OCI-LY7 (cell line): ENCODE results near the gene TICAM2. TPM values are rescaled to one million over a fixed set of nuclear protein-coding genes. Genes with fewer than 3 reads are reported as not detected.

Experiments
- BruUV-seq: library from RNA; stranded (reverse); fragments of 400-500 nt; replicated peaks from 2 replicates; lab custom pipeline; 2021; lab: Mats Ljungman, UMichigan
- CTCF ChIA-PET: fragments of 300-600 bp; sonication (Branson Sonifier 250); formaldehyde crosslinking; loops from one replicate; lab custom pipeline; 2022; ENCODE audit warnings: antibody characterized with exemption; ENCODE audit not compliant: unreplicated experiment; lab: Charles Lee
- POLR2A ChIA-PET: fragments of 300-600 bp; sonication (Branson Sonifier 250); formaldehyde crosslinking; loops from one replicate; lab custom pipeline; 2022; ENCODE audit warnings: antibody characterized with exemption; lab: Charles Lee
- DNase-seq: peaks from one replicate; pipeline ENCODE4 v3.0.0-alpha.2; 2015; ENCODE audit warnings: low spot score
- H2AFZ ChIP-seq: fragments of 200-600 bp; sonication (generic), shearing (Covaris generic); 2 replicates; pipeline ENCODE4 v1.6.1; 2014; ENCODE audit warnings: mild to moderate bottlenecking, antibody characterized with exemption, low read length, moderate library complexity
- H3K27ac ChIP-seq: fragments of 200-600 bp; sonication (generic); 2 replicates; pipeline ENCODE4 v1.5.1; 2014; ENCODE audit warnings: mixed run types, low read depth, mild to moderate bottlenecking, moderate library complexity, low read length, inconsistent platforms; ENCODE audit not compliant: poor library complexity, severe bottlenecking
- H3K36me3 ChIP-seq: fragments of 200-600 bp; sonication (generic); 2 replicates; pipeline ENCODE4 v1.6.1; 2014; ENCODE audit warnings: mild to moderate bottlenecking, antibody characterized with exemption, low read length, moderate library complexity, mixed read lengths; ENCODE audit not compliant: insufficient read depth
- H3K4me1 ChIP-seq: fragments of 200-600 bp; sonication (generic); 2 replicates; pipeline ENCODE4 v1.5.1; 2014; ENCODE audit warnings: mild to moderate bottlenecking, low read length; ENCODE audit not compliant: insufficient read depth, poor library complexity, severe bottlenecking
- H3K4me2 ChIP-seq: fragments of 200-600 bp; sonication (generic); 2 replicates; pipeline ENCODE4 v1.6.1; 2014; ENCODE audit warnings: mild to moderate bottlenecking, low read length
- H3K4me3 ChIP-seq: fragments of 200-600 bp; sonication (generic); 2 replicates; pipeline ENCODE4 v1.5.1; 2014; ENCODE audit warnings: mild to moderate bottlenecking, low read depth, low read length; ENCODE audit not compliant: poor library complexity, severe bottlenecking
- H3K79me2 ChIP-seq: fragments of 200-600 bp; sonication (generic); 2 replicates; pipeline ENCODE4 v1.6.1; 2016; ENCODE audit warnings: low read depth, mild to moderate bottlenecking, low read length, moderate library complexity, mixed read lengths; ENCODE audit not compliant: insufficient read depth
- H3K9me2 ChIP-seq: fragments of 200-600 bp; sonication (generic); 2 replicates; pipeline ENCODE4 v1.6.1; 2016; ENCODE audit warnings: mild to moderate bottlenecking, low read length, mixed read lengths; ENCODE audit not compliant: insufficient read depth
- H3K9me3 ChIP-seq: fragments of 200-600 bp; sonication (generic); 2 replicates; pipeline ENCODE4 v1.6.1; 2014; ENCODE audit warnings: mild to moderate bottlenecking, mixed run types, low read length, mixed read lengths
- H4K20me1 ChIP-seq: fragments of 200-600 bp; sonication (generic); 2 replicates; pipeline ENCODE4 v1.6.1; 2014; ENCODE audit warnings: mild to moderate bottlenecking, antibody characterized with exemption, low read length, moderate library complexity, mixed read lengths; ENCODE audit not compliant: insufficient read depth
- CTCF ChIP-seq: fragments of 200-600 bp; sonication (generic); conservative IDR thresholded peaks from 2 replicates; pipeline ENCODE4 v1.5.1; 2014; ENCODE audit warnings: mild to moderate bottlenecking, antibody characterized with exemption, low read length, moderate library complexity, mixed read lengths
- EZH2phosphoT487 ChIP-seq: fragments of 200-600 bp; sonication (generic); IDR thresholded peaks from 2 replicates; pipeline ENCODE4 v1.6.1; 2018; ENCODE audit warnings: low read depth, borderline replicate concordance, mild to moderate bottlenecking, mixed run types, antibody characterized with exemption, low read length, moderate library complexity, mixed read lengths
- intact Hi-C: fragments of 100-400 bp; cut with micrococcal nuclease; formaldehyde crosslinking; loops from one replicate; pipeline ENCODE4 v1.10.0; 2022; ENCODE audit not compliant: unreplicated experiment
- total RNA-seq, 2 experiments: library from RNA; depleted of rRNA in 1 of 2; stranded (reverse); fragments of >200 nt in 1 of 2; shearing (Covaris generic) in 1 of 2; gene quantifications; 2 replicates each; pipeline ENCODE4 v1.2.3, GENCODE V29; 2014 to 2022

TICAM2 gene
- total RNA-seq, 2 experiments from 2014 or later, result 0.65 TPM; not detected in 1

GRCh38 chr5:115543365-115544042 lies 58.8 kb downstream of the TICAM2 start:
- BruUV-seq, result no TSS peak
- Histone ChIP-seq H2AFZ (peak overlapping the region; percentile 38; the same call in 1 of the 2 replicates), H3K4me1 (peaks cover 32% of the 10 kb centered on the region), H3K9me3 (peaks cover 13% of the 10 kb centered on the region; the same call in 1 of the 2 replicates), H3K4me2 (peak overlapping the region; percentile 92), H3K4me3 (peak overlapping the region; percentile 92), H3K27ac (peak overlapping the region; percentile 79), H3K36me3 (peaks cover 48% of the 10 kb centered on the region), H4K20me1 (peaks cover 40% of the 10 kb centered on the region), H3K79me2 (peaks cover 55% of the 10 kb centered on the region), H3K9me2 (no peaks in the 10 kb centered on the region)
- CTCF ChIA-PET, result interaction anchor here (0.5 to 1.4 kb wide), 2 partner anchors 31 to 299 kb away, joined by 3 to 4 read pairs; no protein-coding TSS in a partner anchor
- POLR2A ChIA-PET, result interaction anchor here (0.6 to 2.1 kb wide), 13 partner anchors 9 to 798 kb away, joined by 3 to 10 read pairs (median 4); no protein-coding TSS in a partner anchor
- DNase-seq, result no peak
- intact Hi-C loops, result loop anchor here (1.0 to 5.0 kb wide), 3 partner anchors 83 to 544 kb away; partner anchors contain the start of genes AP3S1, ATG12, COMMD10 and TMED7
- TF ChIP-seq CTCF (no peak), EZH2phosphoT487 (no peak)

DNA sequence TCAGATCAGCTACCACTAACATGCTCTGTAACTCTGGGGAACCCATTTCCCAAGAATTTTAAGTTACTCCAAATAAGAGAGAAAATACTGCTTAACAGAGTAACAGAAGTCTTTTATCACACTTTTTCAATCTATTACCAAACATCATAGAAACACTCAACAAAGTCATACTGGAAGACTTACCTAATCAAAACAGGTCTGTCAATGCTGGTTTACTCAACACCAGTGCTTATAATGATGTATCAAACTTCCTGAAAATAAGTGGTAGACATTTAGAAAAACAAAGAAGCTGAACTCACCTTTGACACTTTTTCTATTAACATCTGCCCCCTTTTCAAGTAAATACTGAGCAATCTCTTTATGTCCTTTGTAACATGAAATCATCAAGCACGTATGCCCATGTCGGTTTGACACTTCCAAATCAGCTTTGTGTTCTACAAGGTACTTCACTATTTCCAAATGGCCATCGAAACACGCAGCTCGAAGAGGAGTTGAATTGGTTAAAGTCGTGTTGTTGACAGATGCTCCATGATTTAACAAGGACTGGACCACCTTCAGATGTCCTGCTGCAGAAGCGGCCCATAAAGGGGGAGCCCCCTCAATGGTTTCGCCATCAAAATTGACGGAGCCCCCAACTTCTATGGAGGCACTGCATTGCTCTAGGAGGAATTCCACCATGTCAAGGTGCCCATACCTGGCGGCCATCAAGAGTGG lies 59.5 kb downstream of the TICAM2 start:
- H3K9me3 ChIP-seq, result peaks cover 13% of the 10 kb centered on the region; the same call in 1 of the 2 replicates
- CTCF ChIA-PET, result interaction anchor here (0.5 to 1.4 kb wide), 3 partner anchors 32 to 299 kb away, joined by 3 to 4 read pairs (median 3); no protein-coding TSS in a partner anchor
- intact Hi-C loops, result loop anchor here (5.0 kb wide), 1 partner anchor 544 kb away; the partner anchor contains the start of gene COMMD10
- H2AFZ ChIP-seq, result no peak overlapping the region
- peak; percentile 13 for DNase-seq
- H3K27ac ChIP-seq, result no peak overlapping the region
- H3K79me2 ChIP-seq, result peaks cover 62% of the 10 kb centered on the region
- no TSS peak for BruUV-seq
- peaks cover 32% of the 10 kb centered on the region for H3K4me1 ChIP-seq
- TF ChIP-seq CTCF (no peak), EZH2phosphoT487 (no peak)
- H3K36me3 ChIP-seq, result peaks cover 55% of the 10 kb centered on the region
- POLR2A ChIA-PET, result interaction anchor here (0.8 to 2.1 kb wide), 8 partner anchors 9 to 305 kb away, joined by 3 to 10 read pairs (median 5); no protein-coding TSS in a partner anchor
- peaks cover 40% of the 10 kb centered on the region for H4K20me1 ChIP-seq
- H3K9me2 ChIP-seq, result no peaks in the 10 kb centered on the region
- H3K4me2 ChIP-seq, result peak overlapping the region; percentile 92
- H3K4me3 ChIP-seq, result peak overlapping the region; percentile 92
